CD4-positive, alpha-beta T cell treated with Interleukin-17A for 1 hour (primary cell): ENCODE data around the gene ZNF691.
"Not testable (repeated sequence)": the region's sequence is repeated elsewhere in the genome, so short reads cannot be mapped to it uniquely, and the experiment has no call there.

Source experiments
- DNase-seq: peaks from one replicate; pipeline ENCODE4 v3.0.0-alpha.2; 2020

The ZNF691 gene

GRCh38 chr1:42846257-42847110 is at the start of gene ZNF691:
TSS of gene ZNF691 (plus strand) at chr1:42846613. CDS start at chr1:42849659, 3,046 bp downstream.
- peak; percentile 95 for DNase-seq

GRCh38 chr1:42797414-42797813 is 49.0 kb upstream of the ZNF691 start:
- DNase-seq: no peak

- DNase-seq: no peak
Observed at GRCh38 chr1:42797979-42798378, 48.4 kb upstream of the ZNF691 start.

- no peak for DNase-seq
Observed at GRCh38 chr1:42801832-42802473, 44.5 kb upstream of the ZNF691 start.

GRCh38 chr1:42806171-42806570 is 40.2 kb upstream of the ZNF691 start:
- no peak for DNase-seq

GRCh38 chr1:42806593-42806992 is 39.8 kb upstream of the ZNF691 start:
- no peak for DNase-seq

GRCh38 chr1:42807056-42807668 is 39.3 kb upstream of the ZNF691 start:
- no peak for DNase-seq

GRCh38 chr1:42814815-42815214 is 31.6 kb upstream of the ZNF691 start:
- not testable (repeated sequence) for DNase-seq

GRCh38 chr1:42815941-42816584 is 30.4 kb upstream of the ZNF691 start:
- DNase-seq: peak; percentile 6

- DNase-seq: peak; percentile 94
Observed at GRCh38 chr1:42816585-42817439, 29.6 kb upstream of the ZNF691 start, which contains the start of the genes ERMAP and SVBP. TSS of gene ERMAP (plus strand) at chr1:42817122. CDS start at chr1:42830449, 13,327 bp downstream. TSS of gene SVBP (minus strand) at chr1:42817397. CDS start at chr1:42816544, 853 bp downstream.

GRCh38 chr1:42817440-42817767 is 29.0 kb upstream of the ZNF691 start:
- no peak for DNase-seq

- no peak for DNase-seq
Observed at GRCh38 chr1:42817976-42818375, 28.4 kb upstream of the ZNF691 start.

GRCh38 chr1:42820813-42821212 is 25.6 kb upstream of the ZNF691 start:
- DNase-seq: no peak

GRCh38 chr1:42821690-42822089 is 24.7 kb upstream of the ZNF691 start:
- DNase-seq: no peak

- no peak for DNase-seq
Observed at GRCh38 chr1:42822800-42823392, 23.5 kb upstream of the ZNF691 start.

GRCh38 chr1:42824481-42825035 is 21.9 kb upstream of the ZNF691 start:
- no peak for DNase-seq

GRCh38 chr1:42825036-42825851 is 21.2 kb upstream of the ZNF691 start:
- DNase-seq: no peak

- DNase-seq: no peak
Observed at GRCh38 chr1:42830631-42831030, 15.8 kb upstream of the ZNF691 start.

GRCh38 chr1:42831273-42831672 is 15.1 kb upstream of the ZNF691 start:
- DNase-seq: no peak

GRCh38 chr1:42832641-42833240 is 13.7 kb upstream of the ZNF691 start:
- DNase-seq: no peak
